Heart right ventricle (tissue), 16 donors: Measurements from ENCODE around the gene EFEMP2. TPM values are rescaled to one million over a fixed set of nuclear protein-coding genes. Genes with fewer than 3 reads are reported as not detected.

Experiments used
- ATAC-seq, 8 donors: fragments of 200-7000 bp; cut with Tn5 transposase; one replicate each; pipeline ENCODE4 v1.9.1; 2020; ENCODE audit warnings: mild to moderate bottlenecking in 8 of 8, moderate library complexity in 8 of 8, moderate number of reproducible peaks in 1 of 8
- DNase-seq, 2 donors: peaks; one replicate each; pipeline ENCODE4 v3.0.0-alpha.2; 2020
- H3K27ac ChIP-seq, 10 donors: fragments of 200-600 bp; sonication (generic) in 2 of 10; one replicate each; pipeline versions ENCODE4 v1.5.0 to v1.8.0; 2020 to 2022; ENCODE audit warnings: mild to moderate bottlenecking in 3 of 10
- H3K27me3 ChIP-seq, 7 donors: fragments of 200-600 bp; one replicate each; pipeline ENCODE4 v1.8.0; 2021 to 2022; ENCODE audit warnings: mild to moderate bottlenecking in 2 of 7
- H3K36me3 ChIP-seq, 9 donors: fragments of 200-600 bp; sonication (generic) in 1 of 9; one replicate each; pipeline versions ENCODE4 v1.5.0 to v1.8.0; 2020 to 2022; ENCODE audit warnings: mild to moderate bottlenecking in 2 of 9
- H3K4me1 ChIP-seq, 9 donors: fragments of 200-600 bp; sonication (generic) in 1 of 9; one replicate each; pipeline versions ENCODE4 v1.5.0 to v1.8.0; 2020 to 2022; ENCODE audit warnings: mild to moderate bottlenecking in 4 of 9
- H3K4me3 ChIP-seq, 10 donors: fragments of 200-600 bp; sonication (generic) in 2 of 10; one replicate each; pipeline versions ENCODE4 v1.5.0 to v1.8.0; 2020 to 2022; ENCODE audit warnings: mild to moderate bottlenecking in 7 of 10, moderate library complexity in 2 of 10
- H3K9me3 ChIP-seq, 11 donors: fragments of 200-600 bp in 10 of 11; sonication (generic) in 2 of 11; one replicate each; pipeline versions ENCODE4 v1.5.0 to v1.8.0; 2013 to 2022; ENCODE audit warnings: mild to moderate bottlenecking in 2 of 11, control low read depth in 1 of 11, moderate library complexity in 1 of 11
- CTCF ChIP-seq, 9 donors: fragments of 200-600 bp; sonication (generic) in 2 of 9; IDR thresholded peaks; one replicate each; pipeline versions ENCODE4 v1.5.0 to v1.8.0; 2021 to 2022; ENCODE audit warnings: antibody characterized with exemption in 9 of 9, mild to moderate bottlenecking in 5 of 9, moderate library complexity in 1 of 9
- WGBS, 2 donors: extraction: QIAGEN DNeasy Blood & Tissue Kit; methylation state at CpG; one replicate each; pipeline ENCODE4 v1.1.7; 2013; ENCODE audit warnings: inconsistent platforms in 1 of 2; 5-methylcytosine and 5-hydroxymethylcytosine counted together
- intact Hi-C, 10 donors: fragments of 100-400 bp; cut with DNase I; formaldehyde crosslinking; loops; one replicate each; pipeline versions ENCODE4 v1.11.1 to v1.14.2; 2022
- polyA plus RNA-seq, 2 donors: library from polyadenylated mRNA; stranded (reverse); fragments of 200-250 nt; gene quantifications; one replicate each; pipeline ENCODE4 v1.2.3, GENCODE V29; 2013
- total RNA-seq, 10 donors: library from RNA; stranded (reverse); fragmentation: NEBNext Ultra II Directional in 3 of 10; extraction: Animal tissue kit (Norgen Biotek cat#: 25700) in 3 of 10; gene quantifications; one replicate each; pipeline versions ENCODE4 v1.2.1 to v1.2.4, GENCODE V29; 2021 to 2023
- donor health status: Arrhythmogenic right ventricular cardiomyopathy.
- donor health status: ischemic (EF 13 %, LVEDD 7.1; RV severe dilation, severe dysfunction).
- donor health status: healthy with polysubstance abuse.
- donor health status: DM: no; HTN: yes; CAD: no.
- donor health status: DM: no; HTN: no; CAD: no.
- donor health status: ischemic (EF 25% LVEDD 6.9; RV normal size, moderate dysfunction).
- donor health status: ischemic (EF 25% LVEDD 5.7; RV mildly dilated, moderate dysfunction).
- donor health status: healthy.
- donor health status: DM: yes; HTN: yes; CAD: no.
- donor health status: Ischemic cardiomyopathy.
- donor health status: ischemic (EF 35%, LVEDD 5.7; RV mildly dilated, moderate dysfunction).
- donor health status: nonischemic (EF 11% LVEDD 7.7; RV severe dilation, severe dysfunction).
- donor health status: DM: yes; HTN: yes; CAD: no.
- donor health status: PGD.
- donor health status: ischemic (EF 29% LVEDD 5.4; RV normal size, mild dysfunction).
- donor health status: nonischemic (EF 23%, LVEDD 6.1; RV moderate dilation, normal function).

EFEMP2 gene
- total and polyA plus RNA-seq, 12 donors: 54.8 to 133 (median 89.6) TPM

- intact Hi-C loops: loop anchor here in 9 of 10 donors (1.0 to 10.0 kb wide), 5 partner anchors 98 to 169 kb away; partner anchors contain the start of gene KAT5 (in 1 of the 9)
- Histone ChIP-seq H3K9me3 (no peaks in the 10 kb centered on the region), H3K4me3 (no peak overlapping the region), H3K27ac (no peak overlapping the region), H3K36me3 (peaks cover 0 to 55% (median 19%) of the 10 kb centered on the region in 9 donors), H3K4me1 (peaks cover 5 to 38% (median 23%) of the 10 kb centered on the region in 9 donors), H3K27me3 (no peaks in the 10 kb centered on the region)
- WGBS, 2 donors: 81 to 83% methylated on average over 28 of the region's 28 CpGs
- TF ChIP-seq CTCF (IDR thresholded peaks at IDR 0.05): no peak
- ATAC-seq (no peak), DNase-seq (no peak)
Observed at GRCh38 chr11:65883786-65884715, 11.5 kb upstream of the EFEMP2 start.

- Histone ChIP-seq H3K27ac (no peak overlapping the region), H3K9me3 (no peaks in the 10 kb centered on the region), H3K36me3 (peaks cover 0 to 55% (median 19%) of the 10 kb centered on the region in 9 donors), H3K4me1 (peaks cover 5 to 32% (median 20%) of the 10 kb centered on the region in 9 donors), H3K27me3 (no peaks in the 10 kb centered on the region), H3K4me3 (no peak overlapping the region)
- no peak for TF ChIP-seq CTCF (IDR thresholded peaks at IDR 0.05)
- no peak for ATAC-seq
- 90 to 94% methylated on average over 13 of the region's 13 CpGs for WGBS, 2 donors
- intact Hi-C loops: loop anchor here in 4 of 10 donors (5.0 to 10.0 kb wide), 3 partner anchors 99 to 168 kb away; partner anchors contain the start of gene KAT5 (in 1 of the 4)
- DNase-seq: no peak
Observed at GRCh38 chr11:65883058-65883761, 10.6 kb upstream of the EFEMP2 start.

- Histone ChIP-seq H3K27me3 (no peaks in the 10 kb centered on the region), H3K27ac (no peak overlapping the region), H3K9me3 (no peaks in the 10 kb centered on the region), H3K4me3 (no peak overlapping the region), H3K4me1 (peaks cover 1 to 26% (median 14%) of the 10 kb centered on the region in 9 donors), H3K36me3 (peaks cover 0 to 55% (median 19%) of the 10 kb centered on the region in 9 donors)
- DNase-seq (no peak), ATAC-seq (no peak)
- TF ChIP-seq CTCF (IDR thresholded peaks at IDR 0.05): no peak
- intact Hi-C loops: loop anchor here in 4 of 10 donors (5.0 to 10.0 kb wide), 3 partner anchors 100 to 168 kb away; partner anchors contain the start of gene KAT5 (in 1 of the 4)
- 90 to 94% methylated on average over 30 of the region's 30 CpGs for WGBS, 2 donors
Observed at GRCh38 chr11:65882120-65883057, 9.8 kb upstream of the EFEMP2 start.
